Esophagus muscularis mucosa (tissue), 4 donors: ENCODE measurements around the gene PREP.

Experiments
- CTCF ChIP-seq, 3 experiments: fragments of 200-600 bp in 2 of 3; fragments of 450-650 bp in 1 of 3; sonication (generic) in 2 of 3; IDR thresholded peaks; one replicate each; pipeline ENCODE4 v1.5.1; 2017 to 2019; ENCODE audit warnings: antibody characterized with exemption in 3 of 3, mild to moderate bottlenecking in 2 of 3, moderate library complexity in 1 of 3
- EP300 ChIP-seq: sonication (generic); formaldehyde crosslinking; IDR thresholded peaks from one replicate; pipeline ENCODE4 v1.6.1; 2017; ENCODE audit warnings: antibody characterized with exemption
- POLR2A ChIP-seq: fragments of 450-650 bp; IDR thresholded peaks from one replicate; pipeline ENCODE4 v1.6.1; 2017; ENCODE audit warnings: antibody characterized with exemption, moderate library complexity, mild to moderate bottlenecking, low read depth
- POLR2AphosphoS5 ChIP-seq, 2 donors: sonication (generic); formaldehyde crosslinking; IDR thresholded peaks; one replicate each; pipeline ENCODE4 v1.6.1; 2017; ENCODE audit warnings: antibody characterized with exemption in 2 of 2

GRCh38 chr6:105369145-105369544 lies 33.7 kb downstream of the PREP start:
- TF ChIP-seq CTCF (IDR thresholded peaks at IDR 0.05) (no peak), POLR2AphosphoS5 (IDR thresholded peaks at IDR 0.05) (no peak), EP300 (no peak), POLR2A (no peak)
